ENCODE measurements around the gene PFKFB4. TPM values are rescaled to one million over a fixed set of nuclear protein-coding genes. Genes with fewer than 3 reads are reported as not detected.

PFKFB4 gene
- total RNA-seq, 1 donor from 2014 or later, result 39.7 TPM

DNA sequence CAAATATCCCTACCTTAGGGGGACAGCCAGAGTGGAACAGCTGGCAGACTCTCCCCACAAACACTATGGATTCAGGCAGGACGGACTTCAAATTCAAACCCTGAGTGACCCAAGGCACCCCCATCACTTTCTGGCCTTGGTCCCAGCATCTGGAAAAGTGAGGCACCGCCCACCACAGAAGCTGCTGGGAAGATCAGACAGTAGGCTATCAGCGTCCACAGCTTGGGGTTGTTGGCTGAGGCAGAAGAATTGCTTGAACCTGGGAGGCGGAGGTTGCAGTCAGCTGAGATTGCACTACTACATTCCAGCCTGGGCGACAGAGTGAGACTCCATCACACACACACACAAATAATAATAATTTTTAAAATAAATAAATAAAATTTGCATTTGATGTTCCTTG lies 8.5 kb downstream of the PFKFB4 start:
- Mint-ChIP-seq H3K27me3 (no peaks in the 10 kb centered on the region), H3K4me3 (ENCODE audit: low read depth) (no peak overlapping the region), H3K9me3 (ENCODE audit: low read depth) (no peaks in the 10 kb centered on the region), H3K36me3 (ENCODE audit: insufficient read depth) (peaks cover 22% of the 10 kb centered on the region), H3K27ac (no peak overlapping the region), H3K4me1 (ENCODE audit: low read depth) (peaks cover 17% of the 10 kb centered on the region)
- DNase-seq (ENCODE audit: low spot score, unreplicated experiment), result no peak
- TF ChIP-seq, protein P1, sequence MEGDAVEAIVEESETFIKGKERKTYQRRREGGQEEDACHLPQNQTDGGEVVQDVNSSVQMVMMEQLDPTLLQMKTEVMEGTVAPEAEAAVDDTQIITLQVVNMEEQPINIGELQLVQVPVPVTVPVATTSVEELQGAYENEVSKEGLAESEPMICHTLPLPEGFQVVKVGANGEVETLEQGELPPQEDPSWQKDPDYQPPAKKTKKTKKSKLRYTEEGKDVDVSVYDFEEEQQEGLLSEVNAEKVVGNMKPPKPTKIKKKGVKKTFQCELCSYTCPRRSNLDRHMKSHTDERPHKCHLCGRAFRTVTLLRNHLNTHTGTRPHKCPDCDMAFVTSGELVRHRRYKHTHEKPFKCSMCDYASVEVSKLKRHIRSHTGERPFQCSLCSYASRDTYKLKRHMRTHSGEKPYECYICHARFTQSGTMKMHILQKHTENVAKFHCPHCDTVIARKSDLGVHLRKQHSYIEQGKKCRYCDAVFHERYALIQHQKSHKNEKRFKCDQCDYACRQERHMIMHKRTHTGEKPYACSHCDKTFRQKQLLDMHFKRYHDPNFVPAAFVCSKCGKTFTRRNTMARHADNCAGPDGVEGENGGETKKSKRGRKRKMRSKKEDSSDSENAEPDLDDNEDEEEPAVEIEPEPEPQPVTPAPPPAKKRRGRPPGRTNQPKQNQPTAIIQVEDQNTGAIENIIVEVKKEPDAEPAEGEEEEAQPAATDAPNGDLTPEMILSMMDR (IDR thresholded peaks at IDR 0.05; ENCODE audit: unreplicated experiment), result no peak

DNA sequence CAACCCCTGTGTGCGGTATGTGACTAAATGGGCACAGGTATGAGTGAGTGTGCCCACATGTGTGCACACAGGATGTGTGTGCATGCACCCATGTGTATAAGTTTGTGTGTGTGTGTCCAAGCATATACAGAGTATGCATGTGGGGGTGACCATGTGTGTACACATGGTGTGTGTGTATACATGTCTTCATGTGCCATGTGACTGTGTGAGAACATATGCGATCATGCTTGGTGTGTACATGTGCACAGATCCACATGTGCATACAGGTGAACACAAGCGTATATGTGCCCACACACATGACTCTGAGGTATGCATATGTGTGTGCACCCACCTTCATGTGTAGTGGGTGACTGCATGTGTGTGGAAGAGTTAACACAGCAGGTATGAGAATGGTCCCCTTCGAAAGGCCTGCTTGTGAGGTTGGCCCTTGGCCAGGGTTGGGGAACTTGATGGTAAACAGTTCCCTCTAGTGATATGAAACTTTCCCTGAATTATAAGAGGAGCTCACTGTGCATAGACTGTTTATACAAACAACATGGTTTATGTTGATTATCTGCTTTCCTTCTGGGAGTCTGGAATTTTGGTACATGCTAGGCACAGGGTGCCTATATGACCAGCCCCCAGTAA lies 10.3 kb downstream of the PFKFB4 start:
- Mint-ChIP-seq H3K9me3 (ENCODE audit: low read depth) (no peaks in the 10 kb centered on the region), H3K27ac (no peak overlapping the region), H3K4me1 (ENCODE audit: low read depth) (peaks cover 6% of the 10 kb centered on the region), H3K4me3 (ENCODE audit: low read depth) (no peak overlapping the region), H3K36me3 (ENCODE audit: insufficient read depth) (peaks cover 25% of the 10 kb centered on the region), H3K27me3 (no peaks in the 10 kb centered on the region)
- TF ChIP-seq, protein P1 (IDR thresholded peaks at IDR 0.05; ENCODE audit: unreplicated experiment), result no peak
- no peak for DNase-seq (ENCODE audit: low spot score, unreplicated experiment)

DNA sequence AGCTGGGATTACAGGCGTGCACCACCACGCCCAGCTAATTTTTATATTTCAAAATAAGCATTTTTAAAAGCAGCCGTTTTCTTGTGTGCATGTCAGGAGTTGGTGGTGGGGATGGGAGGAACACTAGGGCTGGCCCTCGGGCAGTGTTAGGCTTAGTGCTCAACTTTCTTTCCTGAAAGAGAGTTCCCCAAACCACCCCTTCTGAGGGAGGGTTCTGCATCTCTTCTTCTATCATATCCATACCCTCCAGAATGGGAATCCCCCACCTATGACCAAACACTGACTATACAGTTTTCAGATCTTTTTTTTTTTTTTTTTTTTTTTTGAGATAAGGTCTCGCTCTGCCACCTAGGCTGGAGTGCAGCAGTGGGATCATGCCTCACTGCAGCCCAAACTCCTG lies 12.5 kb downstream of the PFKFB4 start:
- peaks cover 18% of the 10 kb centered on the region for H3K36me3 Mint-ChIP-seq (ENCODE audit: insufficient read depth)
- no peak overlapping the region for H3K27ac Mint-ChIP-seq
- no peak overlapping the region for H3K4me3 Mint-ChIP-seq (ENCODE audit: low read depth)
- no peaks in the 10 kb centered on the region for H3K4me1 Mint-ChIP-seq (ENCODE audit: low read depth)
- TF ChIP-seq, protein P1 (IDR thresholded peaks at IDR 0.05; ENCODE audit: unreplicated experiment), result no peak
- DNase-seq (ENCODE audit: low spot score, unreplicated experiment), result no peak
- no peaks in the 10 kb centered on the region for H3K27me3 Mint-ChIP-seq
- H3K9me3 Mint-ChIP-seq (ENCODE audit: low read depth), result no peaks in the 10 kb centered on the region

DNA sequence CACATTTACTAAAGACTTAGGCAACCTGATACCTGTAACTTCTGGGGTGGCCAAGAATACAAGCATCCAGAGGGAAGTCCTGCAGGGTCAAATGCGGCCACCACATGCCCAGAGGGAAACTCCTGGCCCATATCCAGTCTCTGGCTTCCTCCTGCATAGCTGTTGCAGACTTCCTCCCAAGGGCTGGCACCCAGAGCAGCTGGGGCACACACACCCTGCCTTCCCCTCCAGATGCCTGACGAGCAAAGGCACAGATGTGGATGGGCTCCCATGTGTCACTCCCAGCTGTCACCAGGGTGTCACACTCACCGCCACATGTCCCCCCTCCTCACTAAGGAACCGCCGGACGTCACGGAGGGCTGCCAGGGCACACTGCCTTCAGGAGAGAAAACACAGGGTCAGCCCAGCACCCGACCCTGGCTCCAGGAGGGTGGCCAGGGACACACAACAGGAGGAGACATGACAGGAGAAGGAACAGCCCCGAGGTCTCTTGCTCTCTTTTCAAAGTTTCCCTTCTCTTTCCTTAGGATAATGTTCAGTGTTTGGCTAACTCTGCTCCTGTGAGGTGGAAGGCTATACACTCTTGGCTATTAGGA lies 13.2 kb downstream of the PFKFB4 start:
- H3K36me3 Mint-ChIP-seq (ENCODE audit: insufficient read depth), result peaks cover 17% of the 10 kb centered on the region
- TF ChIP-seq, protein P1 (IDR thresholded peaks at IDR 0.05; ENCODE audit: unreplicated experiment), result no peak
- H3K27me3 Mint-ChIP-seq, result no peaks in the 10 kb centered on the region
- no peaks in the 10 kb centered on the region for H3K9me3 Mint-ChIP-seq (ENCODE audit: low read depth)
- no peak overlapping the region for H3K27ac Mint-ChIP-seq
- no peak for DNase-seq (ENCODE audit: low spot score, unreplicated experiment)
- no peak overlapping the region for H3K4me3 Mint-ChIP-seq (ENCODE audit: low read depth)
- H3K4me1 Mint-ChIP-seq (ENCODE audit: low read depth), result no peaks in the 10 kb centered on the region

DNA sequence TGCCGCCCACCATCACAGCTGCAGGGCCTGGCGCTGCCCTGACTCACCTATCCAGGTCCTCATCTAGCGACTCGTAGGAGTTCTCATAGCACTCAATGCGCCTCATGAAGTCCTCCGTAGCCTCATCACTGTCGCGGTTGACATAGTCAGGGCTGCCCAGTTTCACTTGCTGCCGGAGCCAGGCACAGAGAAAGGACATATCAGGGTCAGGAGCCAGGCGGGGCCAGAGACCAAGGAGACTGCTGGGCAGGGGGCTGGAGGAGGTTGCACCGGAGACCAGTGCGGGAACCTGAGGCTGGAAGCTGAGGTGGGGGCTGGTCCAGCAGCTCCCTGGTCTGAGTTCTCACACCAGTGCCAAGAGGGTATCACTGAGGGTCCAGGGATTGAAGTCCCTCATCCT lies 18.2 kb downstream of the PFKFB4 start:
- TF ChIP-seq, protein P1 (IDR thresholded peaks at IDR 0.05; ENCODE audit: unreplicated experiment), result no peak
- H3K27ac Mint-ChIP-seq, result no peak overlapping the region
- H3K9me3 Mint-ChIP-seq (ENCODE audit: low read depth), result no peaks in the 10 kb centered on the region
- H3K4me1 Mint-ChIP-seq (ENCODE audit: low read depth), result no peaks in the 10 kb centered on the region
- peaks cover 18% of the 10 kb centered on the region for H3K36me3 Mint-ChIP-seq (ENCODE audit: insufficient read depth)
- no peak overlapping the region for H3K4me3 Mint-ChIP-seq (ENCODE audit: low read depth)
- H3K27me3 Mint-ChIP-seq, result no peaks in the 10 kb centered on the region
- DNase-seq (ENCODE audit: low spot score, unreplicated experiment), result no peak

All from progenitor cell of endocrine pancreas (in vitro differentiated cells).